Tibial nerve (tissue), 4 donors: Measurements from ENCODE around the gene CBX5.

ENCODE experiments used
- EP300 ChIP-seq, 2 donors: sonication (generic); formaldehyde crosslinking; IDR thresholded peaks; one replicate each; pipeline ENCODE4 v1.6.1; 2017; ENCODE audit warnings: antibody characterized with exemption in 2 of 2, mild to moderate bottlenecking in 1 of 2
- POLR2A ChIP-seq, 2 donors: fragments of 450-650 bp; IDR thresholded peaks; one replicate each; pipeline ENCODE4 v1.6.1; 2017; ENCODE audit warnings: antibody characterized with exemption in 2 of 2, mild to moderate bottlenecking in 2 of 2, moderate library complexity in 2 of 2
- TF ChIP-seq, protein P1 (sequence below), 5 experiments: fragments of 200-600 bp in 3 of 5; fragments of 450-650 bp in 2 of 5; sonication (generic) in 3 of 5; IDR thresholded peaks; one replicate each; pipeline ENCODE4 v1.5.1; 2016 to 2019; ENCODE audit warnings: antibody characterized with exemption in 5 of 5, mild to moderate bottlenecking in 3 of 5, moderate library complexity in 2 of 5

DNA sequence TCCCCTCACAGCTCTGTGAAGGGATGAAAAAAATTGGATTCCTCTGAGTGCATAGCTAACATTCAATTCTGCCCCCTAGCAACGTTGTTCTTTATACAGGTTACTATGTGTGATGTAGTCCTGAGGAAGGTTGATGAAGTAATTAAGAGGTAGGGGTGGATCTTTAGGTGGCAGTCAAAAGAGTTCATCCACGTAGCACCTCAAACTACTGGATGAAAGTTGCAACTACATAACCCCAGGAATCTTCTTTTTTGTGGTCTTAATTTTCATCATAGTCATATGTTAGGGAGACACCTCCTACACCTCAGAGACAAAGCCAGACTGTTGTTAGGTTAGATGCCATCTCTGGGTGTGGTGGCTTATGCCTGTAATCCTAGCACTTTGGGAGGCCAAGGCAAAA is 31.1 kb upstream of the CBX5 start:
- TF ChIP-seq, protein P1, sequence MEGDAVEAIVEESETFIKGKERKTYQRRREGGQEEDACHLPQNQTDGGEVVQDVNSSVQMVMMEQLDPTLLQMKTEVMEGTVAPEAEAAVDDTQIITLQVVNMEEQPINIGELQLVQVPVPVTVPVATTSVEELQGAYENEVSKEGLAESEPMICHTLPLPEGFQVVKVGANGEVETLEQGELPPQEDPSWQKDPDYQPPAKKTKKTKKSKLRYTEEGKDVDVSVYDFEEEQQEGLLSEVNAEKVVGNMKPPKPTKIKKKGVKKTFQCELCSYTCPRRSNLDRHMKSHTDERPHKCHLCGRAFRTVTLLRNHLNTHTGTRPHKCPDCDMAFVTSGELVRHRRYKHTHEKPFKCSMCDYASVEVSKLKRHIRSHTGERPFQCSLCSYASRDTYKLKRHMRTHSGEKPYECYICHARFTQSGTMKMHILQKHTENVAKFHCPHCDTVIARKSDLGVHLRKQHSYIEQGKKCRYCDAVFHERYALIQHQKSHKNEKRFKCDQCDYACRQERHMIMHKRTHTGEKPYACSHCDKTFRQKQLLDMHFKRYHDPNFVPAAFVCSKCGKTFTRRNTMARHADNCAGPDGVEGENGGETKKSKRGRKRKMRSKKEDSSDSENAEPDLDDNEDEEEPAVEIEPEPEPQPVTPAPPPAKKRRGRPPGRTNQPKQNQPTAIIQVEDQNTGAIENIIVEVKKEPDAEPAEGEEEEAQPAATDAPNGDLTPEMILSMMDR (IDR thresholded peaks at IDR 0.05): no peak
- TF ChIP-seq POLR2A (IDR thresholded peaks at IDR 0.05) (no peak), EP300 (IDR thresholded peaks at IDR 0.05) (no peak)
